Osteocyte (in vitro differentiated cells): ENCODE measurements around the gene GPR25. TPM values are rescaled to one million over a fixed set of nuclear protein-coding genes. Genes with fewer than 3 reads are reported as not detected.

ENCODE experiments used
- DNase-seq: peaks from one replicate; pipeline ENCODE4 v3.0.0; 2021; ENCODE audit warnings: mixed read lengths; ENCODE audit not compliant: unreplicated experiment; ENCODE audit errors: extremely low spot score
- H3K27ac Mint-ChIP-seq: one replicate; pipeline ENCODE4 v1.8.0; 2021; ENCODE audit warnings: mild to moderate bottlenecking, mixed read lengths; ENCODE audit not compliant: unreplicated experiment
- H3K27me3 Mint-ChIP-seq: one replicate; pipeline ENCODE4 v1.8.0; 2021; ENCODE audit warnings: mixed read lengths; ENCODE audit not compliant: unreplicated experiment
- H3K36me3 Mint-ChIP-seq: one replicate; pipeline ENCODE4 v1.8.0; 2021; ENCODE audit warnings: mixed read lengths; ENCODE audit not compliant: unreplicated experiment
- H3K4me1 Mint-ChIP-seq: one replicate; pipeline ENCODE4 v1.8.0; 2021; ENCODE audit warnings: mixed read lengths; ENCODE audit not compliant: unreplicated experiment
- H3K4me3 Mint-ChIP-seq: one replicate; pipeline ENCODE4 v1.8.0; 2021; ENCODE audit warnings: mild to moderate bottlenecking, moderate library complexity, mixed read lengths; ENCODE audit not compliant: unreplicated experiment
- H3K9me3 Mint-ChIP-seq: one replicate; pipeline ENCODE4 v1.8.0; 2021; ENCODE audit warnings: mixed read lengths; ENCODE audit not compliant: unreplicated experiment
- long read RNA-seq: library from polyadenylated mRNA; unstranded; transcript quantifications from one replicate; pipeline ENCODE4 v2.0.0, GENCODE V29; 2021
- total RNA-seq: library from RNA; stranded (reverse); gene quantifications from 2 replicates; pipeline ENCODE4 v1.2.1, GENCODE V29; 2021
- TF ChIP-seq, protein P1 (sequence below): fragments of 200-600 bp; sonication (generic); IDR thresholded peaks from 2 replicates; pipeline ENCODE4 v1.5.0; 2021; ENCODE audit warnings: antibody characterized with exemption, mild to moderate bottlenecking, moderate library complexity

The GPR25 gene
- total RNA-seq: not detected in 2 replicates
- long read RNA-seq: 0 reads

DNA sequence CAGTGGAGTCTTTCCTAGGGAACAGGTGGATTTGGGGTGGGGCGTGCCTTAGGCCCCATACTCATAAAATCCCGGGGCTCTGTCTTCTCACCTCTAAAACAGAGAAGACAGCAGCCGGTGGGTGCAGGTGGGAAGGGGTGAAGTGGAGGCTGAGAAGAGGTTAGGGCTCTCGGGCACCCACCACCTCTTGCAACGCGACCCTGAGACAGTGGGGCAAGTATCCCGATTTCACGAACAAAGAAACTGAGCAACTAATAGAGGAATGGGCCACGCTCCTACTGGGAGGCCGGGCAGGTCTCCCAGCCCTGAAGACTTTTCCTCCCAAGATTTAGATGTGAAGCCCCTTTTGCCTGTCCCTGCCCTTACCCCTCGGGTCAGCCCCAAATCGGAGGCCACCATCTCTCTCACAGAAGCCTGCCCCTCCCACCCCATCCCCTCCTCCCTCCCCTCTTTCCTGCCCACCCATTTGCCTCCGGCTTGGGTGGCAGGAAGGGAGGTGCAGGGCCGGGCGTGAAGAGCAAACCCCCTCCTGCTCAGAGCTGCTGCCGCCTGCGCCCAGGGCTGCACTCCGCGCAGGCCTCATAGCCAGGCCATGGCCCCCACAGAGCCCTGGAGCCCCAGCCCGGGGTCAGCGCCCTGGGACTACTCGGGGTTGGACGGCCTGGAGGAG lies at the start of gene GPR25:
Gene GPR25 (plus strand): TSS at position 536 of the 670 bp plus-strand sequence. CDS start 57 bp downstream, at position 593.
- TF ChIP-seq, protein P1, sequence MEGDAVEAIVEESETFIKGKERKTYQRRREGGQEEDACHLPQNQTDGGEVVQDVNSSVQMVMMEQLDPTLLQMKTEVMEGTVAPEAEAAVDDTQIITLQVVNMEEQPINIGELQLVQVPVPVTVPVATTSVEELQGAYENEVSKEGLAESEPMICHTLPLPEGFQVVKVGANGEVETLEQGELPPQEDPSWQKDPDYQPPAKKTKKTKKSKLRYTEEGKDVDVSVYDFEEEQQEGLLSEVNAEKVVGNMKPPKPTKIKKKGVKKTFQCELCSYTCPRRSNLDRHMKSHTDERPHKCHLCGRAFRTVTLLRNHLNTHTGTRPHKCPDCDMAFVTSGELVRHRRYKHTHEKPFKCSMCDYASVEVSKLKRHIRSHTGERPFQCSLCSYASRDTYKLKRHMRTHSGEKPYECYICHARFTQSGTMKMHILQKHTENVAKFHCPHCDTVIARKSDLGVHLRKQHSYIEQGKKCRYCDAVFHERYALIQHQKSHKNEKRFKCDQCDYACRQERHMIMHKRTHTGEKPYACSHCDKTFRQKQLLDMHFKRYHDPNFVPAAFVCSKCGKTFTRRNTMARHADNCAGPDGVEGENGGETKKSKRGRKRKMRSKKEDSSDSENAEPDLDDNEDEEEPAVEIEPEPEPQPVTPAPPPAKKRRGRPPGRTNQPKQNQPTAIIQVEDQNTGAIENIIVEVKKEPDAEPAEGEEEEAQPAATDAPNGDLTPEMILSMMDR: no peak
- Mint-ChIP-seq H3K9me3 (no peaks in the 10 kb centered on the region), H3K27me3 (peaks cover 29% of the 10 kb centered on the region), H3K36me3 (no peaks in the 10 kb centered on the region), H3K4me1 (no peaks in the 10 kb centered on the region), H3K4me3 (no peak within 1 kb of the TSS), H3K27ac (no peak within 1 kb of the TSS)
- DNase-seq: peak; percentile 73

GRCh38 chr1:200831091-200831490 lies 41.7 kb upstream of the GPR25 start:
- Mint-ChIP-seq H3K27me3 (no peaks in the 10 kb centered on the region), H3K36me3 (peaks cover 10% of the 10 kb centered on the region), H3K4me3 (no peak overlapping the region), H3K4me1 (peaks cover 11% of the 10 kb centered on the region), H3K27ac (no peak overlapping the region), H3K9me3 (no peaks in the 10 kb centered on the region)
- no peak for DNase-seq
- TF ChIP-seq, protein P1: no peak

- H3K4me3 Mint-ChIP-seq: no peak overlapping the region
- peaks cover 4% of the 10 kb centered on the region for H3K9me3 Mint-ChIP-seq
- peaks cover 22% of the 10 kb centered on the region for H3K4me1 Mint-ChIP-seq
- TF ChIP-seq, protein P1: no peak
- no peaks in the 10 kb centered on the region for H3K27me3 Mint-ChIP-seq
- H3K36me3 Mint-ChIP-seq: peaks cover 32% of the 10 kb centered on the region
- DNase-seq: no peak
- peak overlapping the region; percentile 72 for H3K27ac Mint-ChIP-seq
These were observed 38.4 kb upstream of the GPR25 start for GRCh38 chr1:200834383-200834782.

GRCh38 chr1:200836213-200836612 lies 36.6 kb upstream of the GPR25 start:
- H3K36me3 Mint-ChIP-seq: peaks cover 29% of the 10 kb centered on the region
- no peak overlapping the region for H3K4me3 Mint-ChIP-seq
- H3K27me3 Mint-ChIP-seq: no peaks in the 10 kb centered on the region
- peaks cover 4% of the 10 kb centered on the region for H3K9me3 Mint-ChIP-seq
- H3K27ac Mint-ChIP-seq: no peak overlapping the region
- TF ChIP-seq, protein P1: no peak
- DNase-seq: no peak
- H3K4me1 Mint-ChIP-seq: peaks cover 18% of the 10 kb centered on the region

- Mint-ChIP-seq H3K36me3 (peaks cover 34% of the 10 kb centered on the region), H3K4me3 (no peak overlapping the region), H3K27me3 (no peaks in the 10 kb centered on the region), H3K4me1 (peaks cover 15% of the 10 kb centered on the region), H3K27ac (no peak overlapping the region), H3K9me3 (peaks cover 4% of the 10 kb centered on the region)
- TF ChIP-seq, protein P1: peak; percentile 56
- DNase-seq: no peak
These were observed 34.7 kb upstream of the GPR25 start for GRCh38 chr1:200837931-200838571.
